ENCODE results near the gene SYNPO2. TPM values are rescaled to one million over a fixed set of nuclear protein-coding genes. Genes with fewer than 3 reads are reported as not detected.

Gene SYNPO2
- total RNA-seq, 1 experiment from 2014 or later, result 0.61 TPM

- Mint-ChIP-seq H3K27ac (ENCODE audit: low read depth, unreplicated experiment) (no peak overlapping the region), H3K4me1 (ENCODE audit: insufficient read depth, unreplicated experiment) (peaks cover 10% of the 10 kb centered on the region), H3K4me3 (ENCODE audit: unreplicated experiment) (no peak overlapping the region), H3K9me3 (ENCODE audit: unreplicated experiment) (no peaks in the 10 kb centered on the region), H3K36me3 (ENCODE audit: insufficient read depth, unreplicated experiment) (no peaks in the 10 kb centered on the region), H3K27me3 (ENCODE audit: insufficient read depth, unreplicated experiment) (no peaks in the 10 kb centered on the region)
- DNase-seq (ENCODE audit: unreplicated experiment), result no peak
- BruUV-seq (replicated peaks), result no TSS peak
- POLR2A ChIA-PET, result interaction anchor here (2.2 to 7.2 kb wide), 3 partner anchors 13 to 189 kb away, joined by 9 to 152 read pairs (median 99); partner anchors contain the start of gene USP53
- CTCF ChIA-PET, result interaction anchor here (0.5 to 4.1 kb wide), 4 partner anchors 18 to 208 kb away, joined by 3 to 57 read pairs (median 3); no protein-coding TSS in a partner anchor
- intact Hi-C loops (cut with micrococcal nuclease), result no loop called here
- no peak for TF ChIP-seq CTCF (IDR thresholded peaks at IDR 0.05; ENCODE audit: unreplicated experiment)
Observed at GRCh38 chr4:119024102-119024501, 135.4 kb downstream of the SYNPO2 start.

- TSS peak; percentile 86 for BruUV-seq (replicated peaks)
- intact Hi-C loops (cut with micrococcal nuclease), result loop anchor here (5.0 kb wide), 1 partner anchor 668 kb away; no protein-coding TSS in a partner anchor
Observed at GRCh38 chr4:119025420-119025819, 136.8 kb downstream of the SYNPO2 start.

GRCh38 chr4:119025916-119026661 is 137.4 kb downstream of the SYNPO2 start:
- Mint-ChIP-seq H3K4me1 (ENCODE audit: insufficient read depth, unreplicated experiment) (peaks cover 10% of the 10 kb centered on the region), H3K9me3 (ENCODE audit: unreplicated experiment) (no peaks in the 10 kb centered on the region), H3K27ac (ENCODE audit: low read depth, unreplicated experiment) (peak overlapping the region; percentile 95), H3K27me3 (ENCODE audit: insufficient read depth, unreplicated experiment) (no peaks in the 10 kb centered on the region), H3K4me3 (ENCODE audit: unreplicated experiment) (peak overlapping the region; percentile 62), H3K36me3 (ENCODE audit: insufficient read depth, unreplicated experiment) (no peaks in the 10 kb centered on the region)
- intact Hi-C loops (cut with micrococcal nuclease), result loop anchor here (1.0 to 5.0 kb wide), 2 partner anchors 37 to 669 kb away; no protein-coding TSS in a partner anchor
- BruUV-seq (replicated peaks), result TSS peak; percentile 83
- DNase-seq (ENCODE audit: unreplicated experiment), result peak; percentile 88
- peak; percentile 6 for TF ChIP-seq CTCF (IDR thresholded peaks at IDR 0.05; ENCODE audit: unreplicated experiment)
- ChIA-PET CTCF (interaction anchor here (0.8 to 4.1 kb wide), 9 partner anchors 9 to 274 kb away, joined by 3 to 57 read pairs (median 3); no protein-coding TSS in a partner anchor), POLR2A (interaction anchor here (0.6 to 7.2 kb wide), 30 partner anchors 8 to 633 kb away, joined by 3 to 152 read pairs (median 4); partner anchors contain the start of genes METTL14 and USP53)

More at GRCh38 chr4:119025420-119025819, 136.8 kb downstream of the SYNPO2 start:
- no peaks in the 10 kb centered on the region for H3K36me3 Mint-ChIP-seq (ENCODE audit: insufficient read depth, unreplicated experiment)
- no peaks in the 10 kb centered on the region for H3K27me3 Mint-ChIP-seq (ENCODE audit: insufficient read depth, unreplicated experiment)
- H3K9me3 Mint-ChIP-seq (ENCODE audit: unreplicated experiment), result no peaks in the 10 kb centered on the region
- peak overlapping the region; percentile 95 for H3K27ac Mint-ChIP-seq (ENCODE audit: low read depth, unreplicated experiment)
- peak overlapping the region; percentile 62 for H3K4me3 Mint-ChIP-seq (ENCODE audit: unreplicated experiment)
- no peak for TF ChIP-seq CTCF (IDR thresholded peaks at IDR 0.05; ENCODE audit: unreplicated experiment)
- ChIA-PET CTCF (interaction anchor here (0.8 to 4.1 kb wide), 8 partner anchors 10 to 274 kb away, joined by 3 to 57 read pairs (median 4); no protein-coding TSS in a partner anchor), POLR2A (interaction anchor here (0.7 to 7.2 kb wide), 28 partner anchors 8 to 340 kb away, joined by 3 to 152 read pairs (median 5); partner anchors contain the start of genes METTL14, SEC24D and USP53)
- peaks cover 10% of the 10 kb centered on the region for H3K4me1 Mint-ChIP-seq (ENCODE audit: insufficient read depth, unreplicated experiment)
- peak; percentile 79 for DNase-seq (ENCODE audit: unreplicated experiment)

Data from MCF 10A (cell line).